GM12878 (cell line): ENCODE results near the gene ZNF592. TPM values are rescaled to one million over a fixed set of nuclear protein-coding genes. Genes with fewer than 3 reads are reported as not detected.
A peak's percentile ranks its signal among the peaks of the same experiment; 100 is the strongest.

Experiments used
- ATAC-seq: fragments of 200-7000 bp; cut with Tn5 transposase; 3 replicates; pipeline ENCODE4 v1.9.1; 2020; ENCODE audit warnings: mild to moderate bottlenecking, moderate library complexity
- BruUV-seq: library from RNA; stranded (reverse); fragments of 400-500 nt; replicated peaks from 2 replicates; lab custom pipeline; 2021; lab: Mats Ljungman, UMichigan
- CTCF ChIA-PET: fragments of 300-600 bp; sonication (Branson Sonifier 250); formaldehyde crosslinking; extraction: SDS; loops from one replicate; lab custom pipeline; 2021; ENCODE audit warnings: inconsistent platforms; lab: Yijun Ruan, JAX
- POLR2A ChIA-PET: fragments of 350-600 bp; formaldehyde crosslinking; extraction: SDS; loops from one replicate; lab custom pipeline; 2021; ENCODE audit warnings: inconsistent platforms; lab: Charles Lee
- RAD21 ChIA-PET: fragments of 300-600 bp; sonication (Branson Sonifier 250); formaldehyde crosslinking; loops from one replicate; lab custom pipeline; 2023; ENCODE audit warnings: antibody characterized with exemption; ENCODE audit not compliant: unreplicated experiment; lab: Charles Lee
- SMC1A ChIA-PET: fragments of 300-600 bp; sonication (Branson Sonifier 250); formaldehyde crosslinking; loops from one replicate; lab custom pipeline; 2023; ENCODE audit not compliant: unreplicated experiment, uncharacterized antibody; lab: Charles Lee
- DNase-seq: peaks from one replicate; pipeline ENCODE4 v3.0.0-alpha.2; 2011; ENCODE audit warnings: low read depth, low spot score
- FAIRE-seq: peaks from 3 replicates; lab custom pipeline; 2011; peaks lifted over from hg19 to GRCh38; lab: Jason Lieb, UNC
- H2AFZ ChIP-seq: 2 replicates; pipeline ENCODE4 v1.6.0; 2011; ENCODE audit warnings: low read depth, low read length, control low read depth; ENCODE audit not compliant: control insufficient read depth
- H3K27ac ChIP-seq: 2 replicates; pipeline ENCODE4 v1.5.1; 2011; ENCODE audit warnings: control low read depth; ENCODE audit not compliant: control insufficient read depth, insufficient read depth
- H3K27me3 ChIP-seq, 2 experiments: replicated peaks in 1 of 2; 2 replicates each; pipeline versions ENCODE4 v1.6.0 to v1.6.1; 2011; ENCODE audit warnings: low read length in 1 of 2; ENCODE audit not compliant: control insufficient read depth in 2 of 2, insufficient read depth in 2 of 2
- H3K36me3 ChIP-seq, 2 experiments: 2 replicates each; pipeline ENCODE4 v1.5.1; 2011; ENCODE audit warnings: low read length in 1 of 2; ENCODE audit not compliant: control insufficient read depth in 2 of 2, insufficient read depth in 2 of 2
- H3K4me1 ChIP-seq: 2 replicates; pipeline ENCODE4 v1.6.1; 2011; ENCODE audit warnings: mild to moderate bottlenecking, low read length, moderate library complexity, mixed read lengths; ENCODE audit not compliant: control insufficient read depth, insufficient read depth
- H3K4me2 ChIP-seq: 2 replicates; pipeline ENCODE4 v1.6.0; 2011; ENCODE audit warnings: control low read depth; ENCODE audit not compliant: control insufficient read depth, insufficient read depth
- H3K4me3 ChIP-seq: fragments of 200-600 bp; sonication (generic); 2 replicates; pipeline ENCODE4 v1.5.1; 2016
- H3K79me2 ChIP-seq: 2 replicates; pipeline ENCODE4 v1.6.0; 2011; ENCODE audit warnings: low read length; ENCODE audit not compliant: control insufficient read depth, insufficient read depth
- H3K9ac ChIP-seq: 2 replicates; pipeline ENCODE4 v1.8.0; 2011; ENCODE audit warnings: low read length, control low read depth, mixed read lengths; ENCODE audit not compliant: control insufficient read depth, insufficient read depth
- H3K9me3 ChIP-seq: replicated peaks from 3 replicates; pipeline ENCODE4 v1.5.1; 2011; ENCODE audit warnings: mild to moderate bottlenecking, low read length; ENCODE audit not compliant: control insufficient read depth, insufficient read depth
- H4K20me1 ChIP-seq: 2 replicates; pipeline ENCODE4 v1.6.0; 2011; ENCODE audit not compliant: control insufficient read depth, insufficient read depth
- ASH2L ChIP-seq: fragments of 300-600, 200-600 bp; sonication (generic); IDR thresholded peaks from 2 replicates; pipeline ENCODE4 v1.6.1; 2017; ENCODE audit warnings: low read depth, mild to moderate bottlenecking, borderline replicate concordance
- BACH1 ChIP-seq: fragments of 450-650 bp; IDR thresholded peaks from 2 replicates; pipeline ENCODE4 v1.6.1; 2017; ENCODE audit warnings: mild to moderate bottlenecking, borderline replicate concordance
- BMI1 ChIP-seq: fragments of 450-650 bp; IDR thresholded peaks from 2 replicates; pipeline ENCODE4 v1.6.1; 2016; ENCODE audit warnings: mild to moderate bottlenecking, moderate library complexity, borderline replicate concordance
- BRCA1 ChIP-seq: IDR thresholded peaks from 2 replicates; pipeline ENCODE4 v1.6.1; 2011; ENCODE audit warnings: low read depth, low read length, improper control_type of control experiment
- CEBPB ChIP-seq, 2 experiments: fragments of 150-350 bp in 1 of 2; IDR thresholded peaks; 2 replicates each; pipeline ENCODE4 v1.6.1; 2012 to 2014; ENCODE audit warnings: low read depth in 2 of 2, low read length in 2 of 2, borderline replicate concordance in 1 of 2, inconsistent platforms in 1 of 2
- CHD1 ChIP-seq: IDR thresholded peaks from 2 replicates; pipeline ENCODE4 v1.6.1; 2012; ENCODE audit warnings: low read depth, low read length, improper control_type of control experiment
- E2F8 ChIP-seq: fragments of 450-650 bp; IDR thresholded peaks from 2 replicates; pipeline ENCODE4 v1.6.1; 2018; ENCODE audit warnings: mild to moderate bottlenecking, low read depth, moderate library complexity; ENCODE audit not compliant: partially characterized antibody
- ELK1 ChIP-seq: IDR thresholded peaks from 2 replicates; pipeline ENCODE4 v1.6.1; 2012; ENCODE audit warnings: low read depth, low read length, improper control_type of control experiment
- IRF5 ChIP-seq: fragments of 450-650 bp; IDR thresholded peaks from 2 replicates; pipeline ENCODE4 v1.6.1; 2017; ENCODE audit warnings: borderline replicate concordance
- JUNB ChIP-seq: IDR thresholded peaks from 2 replicates; pipeline ENCODE4 v1.6.1; 2016; ENCODE audit warnings: antibody characterized with exemption, mild to moderate bottlenecking
- JUND ChIP-seq: IDR thresholded peaks from 2 replicates; pipeline ENCODE4 v1.6.1; 2012; ENCODE audit warnings: low read depth, mild to moderate bottlenecking, low read length, improper control_type of control experiment, moderate library complexity
- MEF2A ChIP-seq: IDR thresholded peaks from 2 replicates; pipeline ENCODE4 v1.6.1; 2011; ENCODE audit warnings: low read depth, mild to moderate bottlenecking, low read length, moderate library complexity; ENCODE audit not compliant: insufficient read depth
- MXI1 ChIP-seq: fragments of 150-350 bp; IDR thresholded peaks from 2 replicates; pipeline ENCODE4 v1.6.1; 2011; ENCODE audit warnings: low read depth, mild to moderate bottlenecking, inconsistent platforms, low read length, improper control_type of control experiment
- NFIC ChIP-seq: IDR thresholded peaks from 2 replicates; pipeline ENCODE4 v1.6.1; 2012; ENCODE audit warnings: low read depth, mild to moderate bottlenecking, inconsistent platforms, low read length, moderate library complexity
- PAX5 ChIP-seq: IDR thresholded peaks from 2 replicates; pipeline ENCODE4 v1.6.1; 2011; ENCODE audit warnings: low read depth, low read length, borderline replicate concordance
- POU2F2 ChIP-seq: IDR thresholded peaks from 3 replicates; pipeline ENCODE4 v1.6.1; 2011; ENCODE audit warnings: low read depth, mild to moderate bottlenecking, low read length, borderline replicate concordance
- RELA ChIP-seq: fragments of 450-650 bp; IDR thresholded peaks from 2 replicates; pipeline ENCODE4 v1.8.0; 2014; ENCODE audit warnings: borderline replicate concordance; ENCODE audit not compliant: partially characterized antibody
- RUNX3 ChIP-seq: IDR thresholded peaks from 2 replicates; pipeline ENCODE4 v1.6.1; 2012; ENCODE audit warnings: low read length, inconsistent platforms
- ZNF274 ChIP-seq: IDR thresholded peaks from one replicate; pipeline ENCODE4 v1.8.0; 2011; ENCODE audit not compliant: insufficient read length, insufficient read depth
- ZNF622 ChIP-seq: fragments of 450-650 bp; IDR thresholded peaks from 2 replicates; pipeline ENCODE4 v1.6.1; 2017; ENCODE audit warnings: mild to moderate bottlenecking, inconsistent platforms
- ZZZ3 ChIP-seq: IDR thresholded peaks from 2 replicates; pipeline ENCODE4 v1.6.1; 2011; ENCODE audit warnings: low read depth; ENCODE audit not compliant: control insufficient read depth, insufficient read length
- WGBS: methylation state at CpG from one replicate; pipeline ENCODE4 v1.1.6; 2016; ENCODE audit warnings: low lambda C conversion rate; ENCODE audit not compliant: insufficient replicate concordance, insufficient coverage; ENCODE audit errors: missing lambda C conversion rate; 5-methylcytosine and 5-hydroxymethylcytosine counted together
- in situ Hi-C: fragments of 300-500 bp; cut with MboI; formaldehyde crosslinking; loops from 9 replicates; pipeline ENCODE4 v1.14.3; 2018; ENCODE audit warnings: mixed read lengths
- intact Hi-C: fragments of 100-400 bp; cut with micrococcal nuclease; formaldehyde crosslinking; loops from one replicate; pipeline ENCODE4 v1.14.2; 2022; ENCODE audit not compliant: unreplicated experiment
- polyA plus RNA-seq, 11 experiments: library from polyadenylated mRNA; depleted of rRNA in 4 of 11; unstranded in 6 of 11; stranded (reverse) in 5 of 11; fragments of >200 nt; fragmentation: Nextera tagmentation in 4 of 11; fragmentation: Illumina TruSeq in 1 of 11; extraction: Ambion mirVana in 4 of 11; extraction: Trizol in 1 of 11; gene quantifications; 1 replicate in 1 of 11; 2 replicates in 10 of 11; pipeline versions ENCODE4 v1.2.1 to v1.2.3, GENCODE V29; 2011 to 2016; ENCODE audit warnings: inconsistent platforms in 2 of 11, missing spikeins in 2 of 11, low read depth in 1 of 11
- total RNA-seq, 4 experiments: library from RNA; depleted of rRNA in 3 of 4; stranded (reverse); fragments of >200 nt in 3 of 4; fragmentation: Illumina TruSeq in 1 of 4; extraction: Trizol in 1 of 4; gene quantifications; 2 replicates each; pipeline versions ENCODE4 v1.2.1 to v1.2.3, GENCODE V29; 2013 to 2021

The ZNF592 gene
- total and polyA plus RNA-seq, 10 of the 15 experiments (the other 5 are each of a cell fraction or from before 2014, with no cell fraction given), result 0.95 to 23.7 (median 8.6) TPM

DNA sequence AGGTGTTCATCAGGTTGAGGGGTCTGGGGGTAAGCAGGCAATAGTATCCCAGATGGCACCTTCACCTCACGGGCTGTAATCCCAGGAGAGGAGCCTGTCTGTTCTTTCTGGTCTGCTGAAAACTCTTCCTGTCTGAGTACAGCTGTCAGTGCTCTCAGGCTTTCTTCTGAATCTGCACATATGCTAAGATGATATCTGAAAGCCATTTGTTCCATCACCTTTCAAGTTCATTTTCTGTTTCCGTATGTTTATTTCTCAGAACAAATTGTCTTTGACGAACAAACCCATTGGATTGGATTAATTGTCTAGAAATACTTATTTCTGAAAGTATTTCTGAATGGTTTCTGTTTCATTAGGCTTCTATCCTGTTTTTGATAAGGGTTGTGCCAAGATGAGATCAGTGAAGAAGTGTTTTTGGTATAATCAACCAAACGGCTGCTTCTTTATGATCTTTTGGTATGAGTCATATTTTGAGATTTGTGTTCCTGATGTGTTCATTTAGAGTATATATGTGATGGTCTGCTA is 13.3 kb downstream of the ZNF592 start:
- in situ Hi-C loops, result no loop called here
- Histone ChIP-seq H3K9me3 (no peaks in the 10 kb centered on the region), H3K4me1 (peaks cover 27% of the 10 kb centered on the region), H3K9ac (no peak overlapping the region), H3K4me2 (peak overlapping the region; percentile 73), H3K79me2 (peaks cover 74% of the 10 kb centered on the region), H3K27me3 (no peaks in the 10 kb centered on the region), H3K36me3 (peaks cover 0 to 5% of the 10 kb centered on the region in 2 experiments; a peak in 3 of 4 replicates), H4K20me1 (peaks cover 5% of the 10 kb centered on the region), H3K4me3 (0 out of 2 replicates have a peak overlapping the region, but pooled peaks have one; percentile 8), H3K27ac (peak overlapping the region; percentile 38; the same call in 1 of the 2 replicates), H2AFZ (no peak overlapping the region)
- RAD21 ChIA-PET, result no interaction called here
- CTCF ChIA-PET, result no interaction called here
- DNase-seq, result no peak
- WGBS, result under 1% methylated on average over 4 of the region's 4 CpGs
- POLR2A ChIA-PET, result interaction anchor here (1.3 kb wide), 1 partner anchor 46 kb away, joined by 4 read pairs; the partner anchor contains the start of gene SEC11A
- intact Hi-C loops, result no loop called here
- peak; percentile 87 for FAIRE-seq
- ATAC-seq, result peak; percentile 74
- no TSS peak for BruUV-seq
- SMC1A ChIA-PET, result interaction anchor here (0.9 kb wide), 1 partner anchor 13 kb away, joined by 3 read pairs; no protein-coding TSS in a partner anchor
- TF ChIP-seq BMI1, result no peak
- peak; percentile 43 for TF ChIP-seq RELA
- TF ChIP-seq ZZZ3, result no peak
- TF ChIP-seq PAX5, result 0 out of 2 replicates have a peak, but pooled peaks have one; percentile 8
- peak; percentile 13; the same call in 1 of the 2 replicates for TF ChIP-seq NFIC
- TF ChIP-seq ASH2L, result no peak
- no peak for TF ChIP-seq IRF5
- TF ChIP-seq POU2F2, result no peak
- TF ChIP-seq E2F8, result no peak
- no peak for TF ChIP-seq BRCA1
- no peak for TF ChIP-seq ZNF622
- TF ChIP-seq MEF2A, result no peak
- TF ChIP-seq CEBPB (IDR thresholded peaks at IDR 0.05; ENCODE audit: borderline replicate concordance in 1 of 2, low read depth in 2 of 2, low read length in 2 of 2), result no peak
- peak; percentile 54 for TF ChIP-seq JUNB
- no peak for TF ChIP-seq RUNX3
- no peak for TF ChIP-seq ZNF274
- TF ChIP-seq JUND, result no peak
- no peak for TF ChIP-seq CHD1
- no peak for TF ChIP-seq BACH1
- no peak for TF ChIP-seq MXI1
- TF ChIP-seq ELK1, result no peak
